ENCODE results near the gene ITGA3.

Gene ITGA3

GRCh38 chr17:50103252-50103651 is 47.3 kb downstream of the ITGA3 start:
- no peak for TF ChIP-seq EZH2phosphoT487 (IDR thresholded peaks at IDR 0.05; ENCODE audit: borderline replicate concordance)
- TF ChIP-seq CTCF (conservative IDR thresholded peaks at IDR 0.05; ENCODE audit: low read length): no peak
- H3K4me3 ChIP-seq (ENCODE audit: low read length, poor library complexity, severe bottlenecking): no peak overlapping the region
- no peak overlapping the region for H2AFZ ChIP-seq (ENCODE audit: low read length)
- H3K9me3 ChIP-seq (ENCODE audit: insufficient read depth, low read depth, low read length): no peaks in the 10 kb centered on the region
- no peaks in the 10 kb centered on the region for H3K79me2 ChIP-seq (ENCODE audit: insufficient read depth, low read length)
- peaks cover 5% of the 10 kb centered on the region; the same call in 1 of the 2 replicates for H3K36me3 ChIP-seq (ENCODE audit: insufficient read depth, low read length)
- H3K27me3 ChIP-seq (ENCODE audit: insufficient read depth, low read length, poor library complexity, severe bottlenecking): no peaks in the 10 kb centered on the region
- no peak overlapping the region for H3K9ac ChIP-seq (ENCODE audit: low read depth, low read length, poor library complexity, severe bottlenecking)
- H4K20me1 ChIP-seq (ENCODE audit: insufficient read depth, low read length, poor library complexity, severe bottlenecking): no peaks in the 10 kb centered on the region
- no peak overlapping the region for H3K4me2 ChIP-seq (ENCODE audit: low read depth, low read length, poor library complexity, severe bottlenecking)
- H3K4me1 ChIP-seq (ENCODE audit: insufficient read depth, low read length, poor library complexity, severe bottlenecking): peaks cover 17% of the 10 kb centered on the region
- no peaks in the 10 kb centered on the region for H3F3A ChIP-seq (ENCODE audit: low read depth)
- no peaks in the 10 kb centered on the region for H3K9me2 ChIP-seq (replicated peaks; ENCODE audit: low read depth, low read length)

GRCh38 chr17:50103941-50104340 is 48.0 kb downstream of the ITGA3 start:
- no peak for TF ChIP-seq EZH2phosphoT487 (IDR thresholded peaks at IDR 0.05; ENCODE audit: borderline replicate concordance)
- TF ChIP-seq CTCF (conservative IDR thresholded peaks at IDR 0.05; ENCODE audit: low read length): no peak
- Histone ChIP-seq H3K9me3 (ENCODE audit: insufficient read depth, low read depth, low read length) (no peaks in the 10 kb centered on the region), H3K9me2 (replicated peaks; ENCODE audit: low read depth, low read length) (no peaks in the 10 kb centered on the region), H3F3A (ENCODE audit: low read depth) (no peaks in the 10 kb centered on the region), H3K4me2 (ENCODE audit: low read depth, low read length, poor library complexity, severe bottlenecking) (no peak overlapping the region), H4K20me1 (ENCODE audit: insufficient read depth, low read length, poor library complexity, severe bottlenecking) (no peaks in the 10 kb centered on the region), H3K27me3 (ENCODE audit: insufficient read depth, low read length, poor library complexity, severe bottlenecking) (no peaks in the 10 kb centered on the region), H3K79me2 (ENCODE audit: insufficient read depth, low read length) (no peaks in the 10 kb centered on the region), H3K9ac (ENCODE audit: low read depth, low read length, poor library complexity, severe bottlenecking) (no peak overlapping the region), H3K4me3 (ENCODE audit: low read length, poor library complexity, severe bottlenecking) (no peak overlapping the region), H3K4me1 (ENCODE audit: insufficient read depth, low read length, poor library complexity, severe bottlenecking) (peaks cover 17% of the 10 kb centered on the region), H3K36me3 (ENCODE audit: insufficient read depth, low read length) (peaks cover 5% of the 10 kb centered on the region; the same call in 1 of the 2 replicates), H2AFZ (ENCODE audit: low read length) (no peak overlapping the region)

- Histone ChIP-seq H3F3A (ENCODE audit: low read depth) (no peaks in the 10 kb centered on the region), H3K4me1 (ENCODE audit: insufficient read depth, low read length, poor library complexity, severe bottlenecking) (peaks cover 7% of the 10 kb centered on the region), H3K9ac (ENCODE audit: low read depth, low read length, poor library complexity, severe bottlenecking) (no peak overlapping the region), H3K9me3 (ENCODE audit: insufficient read depth, low read depth, low read length) (no peaks in the 10 kb centered on the region), H3K4me3 (ENCODE audit: low read length, poor library complexity, severe bottlenecking) (no peak overlapping the region), H3K79me2 (ENCODE audit: insufficient read depth, low read length) (no peaks in the 10 kb centered on the region), H3K27me3 (ENCODE audit: insufficient read depth, low read length, poor library complexity, severe bottlenecking) (no peaks in the 10 kb centered on the region), H2AFZ (ENCODE audit: low read length) (no peak overlapping the region), H3K4me2 (ENCODE audit: low read depth, low read length, poor library complexity, severe bottlenecking) (no peak overlapping the region), H4K20me1 (ENCODE audit: insufficient read depth, low read length, poor library complexity, severe bottlenecking) (no peaks in the 10 kb centered on the region), H3K36me3 (ENCODE audit: insufficient read depth, low read length) (peaks cover 11% of the 10 kb centered on the region; the same call in 1 of the 2 replicates), H3K9me2 (replicated peaks; ENCODE audit: low read depth, low read length) (no peaks in the 10 kb centered on the region)
- TF ChIP-seq CTCF (conservative IDR thresholded peaks at IDR 0.05; ENCODE audit: low read length): no peak
- TF ChIP-seq EZH2phosphoT487 (IDR thresholded peaks at IDR 0.05; ENCODE audit: borderline replicate concordance): no peak
Observed at GRCh38 chr17:50105811-50106210, 49.9 kb downstream of the ITGA3 start.
